Keratinocyte (primary cell): ENCODE measurements around the gene KIF1B. TPM values are rescaled to one million over a fixed set of nuclear protein-coding genes. Genes with fewer than 3 reads are reported as not detected.

ENCODE experiments used
- DNase-seq: peaks from one replicate; pipeline ENCODE4 v3.0.0-alpha.2; 2011; ENCODE audit warnings: low read depth, missing footprints, low spot score
- FAIRE-seq: peaks from 2 replicates; lab custom pipeline; 2011; peaks lifted over from hg19 to GRCh38; lab: Jason Lieb, UNC
- H2AFZ ChIP-seq: 2 replicates; pipeline ENCODE4 v1.6.0; 2012; ENCODE audit warnings: low read length, control low read depth, inconsistent platforms; ENCODE audit not compliant: control insufficient read depth
- H3K27ac ChIP-seq: 2 replicates; pipeline ENCODE4 v1.5.1; 2011; ENCODE audit warnings: low read length; ENCODE audit not compliant: control insufficient read depth, insufficient read depth
- H3K27me3 ChIP-seq: 3 replicates; pipeline ENCODE4 v1.6.0; 2011; ENCODE audit warnings: low read length; ENCODE audit not compliant: control insufficient read depth, insufficient read depth; ENCODE audit errors: extremely low read depth
- H3K36me3 ChIP-seq, 2 experiments: 2 replicates in 1 of 2; 3 replicates in 1 of 2; pipeline ENCODE4 v1.5.1; 2011; ENCODE audit warnings: low read length in 2 of 2, mild to moderate bottlenecking in 1 of 2; ENCODE audit not compliant: control insufficient read depth in 2 of 2, insufficient read depth in 2 of 2; ENCODE audit errors: extremely low read depth in 1 of 2
- H3K4me1 ChIP-seq: 3 replicates; pipeline ENCODE4 v1.5.1; 2011; ENCODE audit warnings: low read length; ENCODE audit not compliant: control insufficient read depth, insufficient read depth; ENCODE audit errors: extremely low read depth
- H3K4me2 ChIP-seq: 3 replicates; pipeline ENCODE4 v1.6.0; 2011; ENCODE audit warnings: low read depth, low read length; ENCODE audit not compliant: control insufficient read depth, insufficient read depth; ENCODE audit errors: extremely low read depth
- H3K4me3 ChIP-seq, 3 experiments: fragments of 200-600 bp in 1 of 3; sonication (generic) in 1 of 3; 2 replicates in 2 of 3; 3 replicates in 1 of 3; pipeline ENCODE4 v1.5.1; 2011 to 2016; ENCODE audit warnings: low read length in 3 of 3, mild to moderate bottlenecking in 3 of 3, control low read depth in 2 of 3, inconsistent platforms in 1 of 3, low read depth in 1 of 3, mixed read lengths in 1 of 3, mixed run types in 1 of 3, moderate library complexity in 1 of 3; ENCODE audit not compliant: control insufficient read depth in 2 of 3, insufficient read depth in 2 of 3; ENCODE audit errors: extremely low read depth in 1 of 3
- H3K79me2 ChIP-seq: 2 replicates; pipeline ENCODE4 v1.6.0; 2012; ENCODE audit warnings: low read length; ENCODE audit not compliant: control insufficient read depth, insufficient read depth
- H3K9ac ChIP-seq: 3 replicates; pipeline ENCODE4 v1.6.0; 2011; ENCODE audit warnings: low read length; ENCODE audit not compliant: control insufficient read depth, insufficient read depth; ENCODE audit errors: extremely low read depth
- H3K9me1 ChIP-seq: 3 replicates; pipeline ENCODE4 v1.6.0; 2011; ENCODE audit warnings: low read length; ENCODE audit not compliant: control insufficient read depth, insufficient read depth; ENCODE audit errors: extremely low read depth
- H3K9me3 ChIP-seq: 2 replicates; pipeline ENCODE4 v1.5.1; 2012; ENCODE audit warnings: low read depth, low read length; ENCODE audit not compliant: control insufficient read depth
- H4K20me1 ChIP-seq: 3 replicates; pipeline ENCODE4 v1.6.0; 2011; ENCODE audit warnings: low read length; ENCODE audit not compliant: control insufficient read depth, insufficient read depth; ENCODE audit errors: extremely low read depth
- EZH2 ChIP-seq: IDR thresholded peaks from one replicate; pipeline ENCODE4 v1.6.1; 2012; ENCODE audit warnings: inconsistent platforms, mild to moderate bottlenecking, low read length, moderate library complexity
- dilution Hi-C: fragments of 300-500 bp; cut with MboI; formaldehyde crosslinking; loops from one replicate; pipeline ENCODE4 v1.7.0; 2020; ENCODE audit warnings: low sequenced_read_pairs; ENCODE audit not compliant: extremely low pct_ligation_motif_present
- polyA plus RNA-seq, 5 experiments: library from polyadenylated mRNA; depleted of rRNA in 3 of 5; stranded (reverse) in 3 of 5; stranded (forward) in 1 of 5; unstranded in 1 of 5; fragments of >200 nt; gene quantifications; 1 replicate in 1 of 5; 2 replicates in 3 of 5; 3 replicates in 1 of 5; pipeline versions ENCODE4 v1.2.1 to v1.2.3, GENCODE V29; 2011 to 2012; ENCODE audit warnings: missing spikeins in 2 of 5, low read depth in 1 of 5, low replicate concordance in 1 of 5
- TF ChIP-seq, protein P1 (sequence below), 3 experiments: IDR thresholded peaks in 1 of 3; conservative IDR thresholded peaks in 1 of 3; optimal IDR thresholded peaks in 1 of 3; 2 replicates in 2 of 3; 3 replicates in 1 of 3; pipeline versions ENCODE3 to v1.5.1; 2011; ENCODE audit warnings: low read length in 3 of 3, mild to moderate bottlenecking in 3 of 3, moderate library complexity in 2 of 3, control low read depth in 1 of 3, inconsistent platforms in 1 of 3; ENCODE audit not compliant: insufficient read depth in 2 of 3; ENCODE audit errors: extremely low read depth in 1 of 3

The KIF1B gene
- polyA plus RNA-seq, 1 donor (not counting 4 experiments of a cell fraction or from before 2014, with no cell fraction given) = 15.1 TPM

DNA sequence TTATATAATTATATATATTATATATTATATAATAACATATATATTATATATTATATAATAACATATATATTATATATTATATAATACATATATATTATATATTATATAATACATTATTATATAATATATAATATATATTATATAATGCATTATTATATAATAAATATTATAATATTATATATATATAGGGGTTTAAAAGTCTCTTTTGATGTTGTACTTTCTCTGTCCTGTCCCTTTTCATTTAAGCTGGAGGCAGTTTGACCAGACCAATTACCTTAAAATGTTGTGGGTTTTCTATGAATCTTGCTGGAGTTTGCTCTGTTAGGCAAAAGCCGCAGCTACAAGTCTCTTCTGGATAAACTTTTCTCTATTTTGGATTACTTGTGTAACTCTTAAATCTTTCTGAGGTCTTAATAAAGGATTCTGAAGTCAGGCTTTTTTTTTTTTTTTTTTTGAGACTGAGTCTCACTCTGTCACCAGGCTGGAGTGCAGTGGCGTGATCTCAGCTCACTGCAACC, 22.2 kb upstream of the KIF1B start:
- dilution Hi-C loops = no loop called here
- Histone ChIP-seq H3K4me1 (no peaks in the 10 kb centered on the region), H3K9me3 (no peaks in the 10 kb centered on the region), H3K4me3 (no peak overlapping the region), H3K9me1 (no peaks in the 10 kb centered on the region), H3K4me2 (no peak overlapping the region), H3K9ac (no peak overlapping the region), H3K27ac (no peak overlapping the region), H4K20me1 (no peaks in the 10 kb centered on the region), H3K27me3 (no peaks in the 10 kb centered on the region), H3K79me2 (no peaks in the 10 kb centered on the region), H2AFZ (no peak overlapping the region), H3K36me3 (no peaks in the 10 kb centered on the region)
- TF ChIP-seq EZH2 = no peak
- TF ChIP-seq, protein P1, sequence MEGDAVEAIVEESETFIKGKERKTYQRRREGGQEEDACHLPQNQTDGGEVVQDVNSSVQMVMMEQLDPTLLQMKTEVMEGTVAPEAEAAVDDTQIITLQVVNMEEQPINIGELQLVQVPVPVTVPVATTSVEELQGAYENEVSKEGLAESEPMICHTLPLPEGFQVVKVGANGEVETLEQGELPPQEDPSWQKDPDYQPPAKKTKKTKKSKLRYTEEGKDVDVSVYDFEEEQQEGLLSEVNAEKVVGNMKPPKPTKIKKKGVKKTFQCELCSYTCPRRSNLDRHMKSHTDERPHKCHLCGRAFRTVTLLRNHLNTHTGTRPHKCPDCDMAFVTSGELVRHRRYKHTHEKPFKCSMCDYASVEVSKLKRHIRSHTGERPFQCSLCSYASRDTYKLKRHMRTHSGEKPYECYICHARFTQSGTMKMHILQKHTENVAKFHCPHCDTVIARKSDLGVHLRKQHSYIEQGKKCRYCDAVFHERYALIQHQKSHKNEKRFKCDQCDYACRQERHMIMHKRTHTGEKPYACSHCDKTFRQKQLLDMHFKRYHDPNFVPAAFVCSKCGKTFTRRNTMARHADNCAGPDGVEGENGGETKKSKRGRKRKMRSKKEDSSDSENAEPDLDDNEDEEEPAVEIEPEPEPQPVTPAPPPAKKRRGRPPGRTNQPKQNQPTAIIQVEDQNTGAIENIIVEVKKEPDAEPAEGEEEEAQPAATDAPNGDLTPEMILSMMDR (optimal IDR thresholded peaks at IDR 0.05 in 1 of 3, IDR thresholded peaks at IDR 0.05 in 1 of 3, conservative IDR thresholded peaks at IDR 0.05 in 1 of 3; ENCODE audit: extremely low read depth in 1 of 3, insufficient read depth in 2 of 3, low read length in 3 of 3) = no peak
- FAIRE-seq (no peak), DNase-seq (no peak)

DNA sequence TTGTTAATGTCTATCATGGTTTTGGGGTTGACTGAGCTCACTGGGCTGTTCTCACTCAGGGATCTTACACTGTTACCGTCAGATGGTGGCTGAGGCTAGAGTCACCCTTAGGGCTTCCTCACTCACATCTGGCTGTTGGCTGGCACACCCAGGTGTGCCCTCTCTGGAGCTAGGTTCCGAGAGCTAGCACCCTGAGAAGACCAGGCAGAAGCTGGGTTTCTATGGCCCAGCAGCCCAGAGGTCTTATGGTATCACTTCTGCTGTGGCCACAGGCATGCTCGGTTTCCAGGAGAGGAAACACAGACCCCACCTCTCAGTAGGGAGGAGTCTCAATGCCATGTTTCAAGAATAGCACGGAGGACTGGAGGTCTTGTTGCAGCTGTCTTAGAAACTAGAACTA, 20.7 kb upstream of the KIF1B start:
- Histone ChIP-seq H3K27me3 (no peaks in the 10 kb centered on the region), H3K9me3 (no peaks in the 10 kb centered on the region), H3K4me1 (no peaks in the 10 kb centered on the region), H3K79me2 (no peaks in the 10 kb centered on the region), H4K20me1 (no peaks in the 10 kb centered on the region), H3K4me3 (no peak overlapping the region), H3K9me1 (no peaks in the 10 kb centered on the region), H3K27ac (no peak overlapping the region), H3K4me2 (no peak overlapping the region), H3K36me3 (no peaks in the 10 kb centered on the region), H3K9ac (no peak overlapping the region), H2AFZ (no peak overlapping the region)
- dilution Hi-C loops = no loop called here
- TF ChIP-seq, protein P1 (optimal IDR thresholded peaks at IDR 0.05 in 1 of 3, IDR thresholded peaks at IDR 0.05 in 1 of 3, conservative IDR thresholded peaks at IDR 0.05 in 1 of 3; ENCODE audit: extremely low read depth in 1 of 3, insufficient read depth in 2 of 3, low read length in 3 of 3) = no peak
- no peak for TF ChIP-seq EZH2
- FAIRE-seq (no peak), DNase-seq (no peak)
